Heart left ventricle (tissue), 16 donors: ENCODE measurements around the gene SMARCD2. TPM values are rescaled to one million over a fixed set of nuclear protein-coding genes. Genes with fewer than 3 reads are reported as not detected.
A peak's percentile ranks its signal among the peaks of the same experiment; 100 is the strongest.

Source experiments
- ATAC-seq, 4 donors: fragments of 200-7000 bp; cut with Tn5 transposase; one replicate each; pipeline ENCODE4 v1.9.1; 2020 to 2022; ENCODE audit warnings: moderate library complexity in 4 of 4, mild to moderate bottlenecking in 3 of 4, moderate number of reproducible peaks in 1 of 4
- DNase-seq, 5 donors: peaks; one replicate each; pipeline ENCODE4 v3.0.0-alpha.2; 2020
- H3K27ac ChIP-seq, 12 donors: fragments of 200-600 bp; sonication (generic) in 4 of 12; one replicate each; pipeline versions ENCODE4 v1.5.0 to v1.8.0; 2016 to 2022; ENCODE audit warnings: mild to moderate bottlenecking in 2 of 12
- H3K27me3 ChIP-seq, 9 donors: fragments of 200-600 bp; sonication (generic) in 2 of 9; one replicate each; pipeline versions ENCODE4 v1.5.1 to v1.8.0; 2016 to 2022; ENCODE audit warnings: mild to moderate bottlenecking in 3 of 9
- H3K36me3 ChIP-seq, 9 donors: fragments of 200-600 bp; sonication (generic) in 2 of 9; one replicate each; pipeline versions ENCODE4 v1.5.0 to v1.8.0; 2018 to 2022; ENCODE audit warnings: mild to moderate bottlenecking in 2 of 9
- H3K4me1 ChIP-seq, 12 donors: fragments of 200-600 bp; sonication (generic) in 4 of 12; one replicate each; pipeline versions ENCODE4 v1.5.0 to v1.8.0; 2016 to 2022; ENCODE audit warnings: mild to moderate bottlenecking in 3 of 12
- H3K4me3 ChIP-seq, 12 donors: fragments of 200-600 bp; sonication (generic) in 4 of 12; one replicate each; pipeline versions ENCODE4 v1.5.0 to v1.8.0; 2017 to 2022; ENCODE audit warnings: mild to moderate bottlenecking in 9 of 12, moderate library complexity in 4 of 12
- H3K9me3 ChIP-seq, 12 donors: fragments of 200-600 bp; sonication (generic) in 4 of 12; one replicate each; pipeline versions ENCODE4 v1.5.0 to v1.8.0; 2016 to 2022; ENCODE audit warnings: mild to moderate bottlenecking in 1 of 12
- POLR2A ChIP-seq, 2 donors: fragments of 450-650 bp; IDR thresholded peaks; one replicate each; pipeline ENCODE4 v1.6.1; 2017; ENCODE audit warnings: antibody characterized with exemption in 2 of 2, mild to moderate bottlenecking in 2 of 2, moderate library complexity in 2 of 2
- WGBS, 4 donors: extraction: QIAGEN DNeasy Blood & Tissue Kit in 2 of 4; methylation state at CpG; one replicate each; pipeline versions ENCODE4 v1.1.5 to v1.1.7; 2013 to 2018; 5-methylcytosine and 5-hydroxymethylcytosine counted together
- intact Hi-C, 10 donors: fragments of 100-400 bp; cut with DNase I; formaldehyde crosslinking; loops; one replicate each; pipeline versions ENCODE4 v1.11.1 to v1.14.2; 2022
- polyA plus RNA-seq, 2 donors: library from polyadenylated mRNA; stranded (reverse); fragments of 200-250 nt; gene quantifications; one replicate each; pipeline ENCODE4 v1.2.3, GENCODE V29; 2013
- total RNA-seq, 9 donors: library from RNA; depleted of rRNA in 2 of 9; stranded (reverse); fragments of >200 nt in 2 of 9; fragmentation: NEBNext Ultra II Directional in 3 of 9; extraction: Animal tissue kit (Norgen Biotek cat#: 25700) in 3 of 9; gene quantifications; one replicate each; pipeline versions ENCODE4 v1.1.0 to v1.2.4, GENCODE V29; 2016 to 2023
- TF ChIP-seq, protein P1 (sequence below), 12 donors: fragments of 200-600 bp; sonication (generic) in 4 of 12; IDR thresholded peaks; one replicate each; pipeline versions ENCODE4 v1.5.0 to v1.8.0; 2018 to 2022; ENCODE audit warnings: antibody characterized with exemption in 12 of 12, mild to moderate bottlenecking in 5 of 12
- donor health status: ischemic (EF 13 %, LVEDD 7.1; RV severe dilation, severe dysfunction).
- donor health status: healthy with polysubstance abuse.
- donor health status: DM: no; HTN: yes; CAD: no.
- donor health status: DM: no; HTN: no; CAD: no.
- donor health status: ischemic (EF 25% LVEDD 6.9; RV normal size, moderate dysfunction).
- donor health status: ischemic (EF 25% LVEDD 5.7; RV mildly dilated, moderate dysfunction).
- donor health status: healthy.
- donor health status: DM: yes; HTN: yes; CAD: no.
- donor health status: ischemic (EF 35%, LVEDD 5.7; RV mildly dilated, moderate dysfunction).
- donor health status: nonischemic (EF 11% LVEDD 7.7; RV severe dilation, severe dysfunction).
- donor health status: DM: yes; HTN: yes; CAD: no.
- donor health status: PGD.
- donor health status: ischemic (EF 29% LVEDD 5.4; RV normal size, mild dysfunction).
- donor health status: nonischemic (EF 23%, LVEDD 6.1; RV moderate dilation, normal function).

SMARCD2 gene
- total and polyA plus RNA-seq, 11 donors = 11.3 to 40.9 (median 24.1) TPM

DNA sequence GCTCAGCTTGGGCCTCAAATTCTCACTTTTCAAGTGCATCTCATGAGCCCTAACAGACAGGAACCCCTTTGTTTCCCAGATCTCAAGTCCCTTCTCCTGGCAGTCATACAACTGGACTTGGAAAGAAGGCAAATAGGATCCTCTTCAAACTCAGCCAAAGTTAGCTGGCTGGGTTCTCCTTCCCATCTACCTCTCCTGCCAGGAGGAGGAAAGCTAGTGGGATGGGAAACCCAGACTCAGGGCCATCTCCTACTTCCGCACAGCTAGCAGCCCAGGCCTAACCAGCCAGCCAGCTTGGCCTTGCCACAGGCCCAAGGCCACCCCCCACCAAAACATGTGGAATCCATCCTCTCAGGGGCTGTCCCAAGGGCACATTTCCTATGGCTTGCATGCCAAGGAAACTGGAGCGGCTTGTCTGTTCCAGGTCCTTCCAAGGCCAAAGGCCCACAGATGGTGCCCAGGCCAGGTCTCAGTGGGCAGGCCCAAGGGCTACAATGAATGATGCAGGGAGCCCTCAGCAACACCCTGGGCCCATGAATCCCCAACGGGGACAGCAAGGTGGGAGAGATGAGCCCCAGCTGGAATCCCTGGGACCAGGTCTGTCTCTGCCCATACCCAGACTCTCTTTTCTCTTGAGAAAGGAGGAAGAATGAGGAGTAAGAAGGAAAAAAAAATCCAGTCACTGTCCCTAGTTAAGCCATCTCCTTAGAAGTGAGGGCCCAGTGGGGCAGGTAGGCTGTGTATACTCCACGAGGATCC is 1.7 kb downstream of the SMARCD2 start:
- WGBS, 4 donors = 51 to 60% (median 56%) methylated on average over 3 to 4 of the region's 4 CpGs

DNA sequence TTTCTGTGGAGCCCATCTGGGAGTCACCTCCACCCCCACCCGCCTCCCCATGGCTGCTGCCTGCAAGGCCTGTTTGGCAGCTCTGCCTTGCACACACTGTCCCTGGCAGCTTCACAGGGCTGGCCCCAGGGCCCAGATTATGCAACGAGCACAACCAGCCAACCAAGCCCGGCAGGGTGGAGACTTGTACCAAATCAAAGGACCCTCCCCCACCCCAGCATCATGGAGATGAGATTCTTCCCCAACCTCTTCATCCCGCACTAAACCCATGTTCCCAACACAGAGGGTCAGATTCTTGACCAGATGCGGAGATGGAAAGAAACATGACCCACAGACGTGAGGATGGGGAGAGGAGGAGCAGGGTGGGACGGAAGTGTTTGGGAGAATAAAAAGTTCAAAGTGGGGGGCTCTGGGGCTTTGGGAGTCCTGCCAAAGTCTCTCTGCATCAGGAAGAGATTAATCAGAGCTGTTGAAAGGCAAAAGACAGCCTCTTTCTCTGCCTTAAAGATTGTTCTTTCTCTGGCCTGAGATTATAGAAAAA is 3.8 kb downstream of the SMARCD2 start:
- peak; percentile 59 to 63 (median 61) for ATAC-seq
- Histone ChIP-seq H3K36me3 (peaks cover 0 to 39% (median 38%) of the 10 kb centered on the region in 9 donors), H3K27me3 (no peaks in the 10 kb centered on the region), H3K4me1 (peaks cover 21 to 64% (median 49%) of the 10 kb centered on the region in 12 donors), H3K27ac (peak overlapping the region; percentile 84 to 98 (median 94)), H3K4me3 (peak overlapping the region in 4 of 12 donors; percentile 9 to 19 (median 18)), H3K9me3 (no peaks in the 10 kb centered on the region)
- DNase-seq = peak; percentile 82 to 96 (median 91)
- WGBS, 4 donors = 38 to 50% (median 49%) methylated on average over 5 to 7 of the region's 7 CpGs
- TF ChIP-seq, protein P1, sequence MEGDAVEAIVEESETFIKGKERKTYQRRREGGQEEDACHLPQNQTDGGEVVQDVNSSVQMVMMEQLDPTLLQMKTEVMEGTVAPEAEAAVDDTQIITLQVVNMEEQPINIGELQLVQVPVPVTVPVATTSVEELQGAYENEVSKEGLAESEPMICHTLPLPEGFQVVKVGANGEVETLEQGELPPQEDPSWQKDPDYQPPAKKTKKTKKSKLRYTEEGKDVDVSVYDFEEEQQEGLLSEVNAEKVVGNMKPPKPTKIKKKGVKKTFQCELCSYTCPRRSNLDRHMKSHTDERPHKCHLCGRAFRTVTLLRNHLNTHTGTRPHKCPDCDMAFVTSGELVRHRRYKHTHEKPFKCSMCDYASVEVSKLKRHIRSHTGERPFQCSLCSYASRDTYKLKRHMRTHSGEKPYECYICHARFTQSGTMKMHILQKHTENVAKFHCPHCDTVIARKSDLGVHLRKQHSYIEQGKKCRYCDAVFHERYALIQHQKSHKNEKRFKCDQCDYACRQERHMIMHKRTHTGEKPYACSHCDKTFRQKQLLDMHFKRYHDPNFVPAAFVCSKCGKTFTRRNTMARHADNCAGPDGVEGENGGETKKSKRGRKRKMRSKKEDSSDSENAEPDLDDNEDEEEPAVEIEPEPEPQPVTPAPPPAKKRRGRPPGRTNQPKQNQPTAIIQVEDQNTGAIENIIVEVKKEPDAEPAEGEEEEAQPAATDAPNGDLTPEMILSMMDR (IDR thresholded peaks at IDR 0.05) = no peak
- TF ChIP-seq POLR2A (IDR thresholded peaks at IDR 0.05) = peak in 1 of 2 donors; percentile 30
- intact Hi-C loops = no loop called here

More for the DNA sequence above, 1.7 kb downstream of the SMARCD2 start:
- intact Hi-C loops = loop anchor here in 1 of 10 donors (5.0 kb wide), 1 partner anchor 68 kb away; the partner anchor contains the start of genes CCDC47 and DDX42
- no peak for TF ChIP-seq POLR2A (IDR thresholded peaks at IDR 0.05)
- TF ChIP-seq, protein P1 (IDR thresholded peaks at IDR 0.05) = no peak
- Histone ChIP-seq H3K4me3 (peak overlapping the region; percentile 69 to 99 (median 93)), H3K4me1 (peaks cover 21 to 60% (median 47%) of the 10 kb centered on the region in 12 donors), H3K36me3 (peaks cover 0 to 19% (median 17%) of the 10 kb centered on the region in 9 donors), H3K27ac (peak overlapping the region; percentile 84 to 98 (median 94)), H3K9me3 (no peaks in the 10 kb centered on the region), H3K27me3 (no peaks in the 10 kb centered on the region)
- ATAC-seq (no peak), DNase-seq (peak in 2 of 5 donors; percentile 41 to 63)

DNA sequence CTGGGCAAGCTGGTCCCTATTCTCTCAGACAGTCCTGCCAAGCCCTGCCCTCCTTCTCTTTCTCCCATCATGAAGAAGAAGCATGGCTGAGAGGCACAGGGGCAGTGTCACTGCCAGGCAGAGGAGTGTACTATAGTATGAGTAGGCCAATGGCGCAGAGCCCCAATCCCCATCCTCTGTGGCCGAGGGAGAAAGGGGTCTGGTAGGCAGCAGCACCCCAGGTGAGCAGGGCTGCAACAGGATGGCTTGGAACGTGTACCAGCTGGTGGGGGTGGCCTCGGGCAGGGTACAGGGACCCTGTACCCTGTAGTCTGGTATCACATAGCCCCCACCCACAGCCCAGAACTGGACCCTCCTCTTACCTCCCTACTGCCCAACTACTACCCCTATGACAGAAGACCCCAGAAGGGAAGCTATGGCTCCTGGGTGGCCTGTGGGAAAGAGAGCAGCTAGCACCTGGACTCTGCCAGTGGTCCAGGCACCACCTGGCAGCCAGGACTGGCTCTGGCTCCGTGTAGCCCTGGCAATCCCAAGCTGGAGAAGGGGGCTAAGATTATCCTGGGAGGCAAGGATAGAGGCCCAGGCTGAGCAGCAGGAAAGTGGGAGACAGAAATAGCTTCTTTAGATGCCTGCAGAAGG is 4.4 kb downstream of the SMARCD2 start:
- ATAC-seq = no peak
- no peak for DNase-seq

More for the DNA sequence above, 4.4 kb downstream of the SMARCD2 start:
- peaks cover 0 to 45% (median 44%) of the 10 kb centered on the region in 9 donors for H3K36me3 ChIP-seq
- 74 to 87% (median 78%) methylated on average over 5 of the region's 5 CpGs for WGBS, 4 donors
- no peak for TF ChIP-seq POLR2A (IDR thresholded peaks at IDR 0.05)
- TF ChIP-seq, protein P1 (IDR thresholded peaks at IDR 0.05) = no peak
- peaks cover 21 to 58% (median 48%) of the 10 kb centered on the region in 12 donors for H3K4me1 ChIP-seq
- H3K9me3 ChIP-seq = no peaks in the 10 kb centered on the region
- intact Hi-C loops = no loop called here
- H3K4me3 ChIP-seq = peak overlapping the region in 2 of 12 donors; percentile 6 to 9
- H3K27ac ChIP-seq = peak overlapping the region; percentile 61 to 98 (median 91)
- H3K27me3 ChIP-seq = no peaks in the 10 kb centered on the region
